ENCODE measurements around the gene CD33.

CD33 gene

GRCh38 chr19:51200071-51200666 lies 24.7 kb upstream of the CD33 start:
- Histone ChIP-seq H3K4me1 (ENCODE audit: control insufficient read depth, low read length) (peaks cover 7% of the 10 kb centered on the region; the same call in 1 of the 2 replicates), H3K27ac (ENCODE audit: low read depth, low read length) (no peak overlapping the region), H3F3A (ENCODE audit: control insufficient read depth, insufficient read depth) (no peaks in the 10 kb centered on the region), H4K20me1 (ENCODE audit: control insufficient read depth, insufficient read depth, low read depth, low read length) (no peaks in the 10 kb centered on the region), H3K4me2 (ENCODE audit: low read length) (no peak overlapping the region), H3K36me3 (ENCODE audit: control insufficient read depth, low read length) (no peaks in the 10 kb centered on the region), H3K27me3 (ENCODE audit: control insufficient read depth, low read length) (peaks cover 3% of the 10 kb centered on the region), H3K9me3 (ENCODE audit: control insufficient read depth, insufficient read depth, low read length) (no peaks in the 10 kb centered on the region), H3K9me2 (replicated peaks; ENCODE audit: control insufficient read depth, low read length) (no peaks in the 10 kb centered on the region), H3K4me3 (ENCODE audit: low read length) (no peak overlapping the region), H3K79me2 (ENCODE audit: control insufficient read depth, low read length) (no peaks in the 10 kb centered on the region)
- TF ChIP-seq EZH2phosphoT487 (IDR thresholded peaks at IDR 0.05; ENCODE audit: borderline replicate concordance, low read length) (no peak), CTCF (IDR thresholded peaks at IDR 0.05; ENCODE audit: low read depth, low read length, poor library complexity, severe bottlenecking) (no peak)

GRCh38 chr19:51201712-51202111 lies 23.2 kb upstream of the CD33 start:
- no peaks in the 10 kb centered on the region for H3K9me2 ChIP-seq (replicated peaks; ENCODE audit: control insufficient read depth, low read length)
- no peaks in the 10 kb centered on the region for H3F3A ChIP-seq (ENCODE audit: control insufficient read depth, insufficient read depth)
- no peak overlapping the region for H3K4me2 ChIP-seq (ENCODE audit: low read length)
- H4K20me1 ChIP-seq (ENCODE audit: control insufficient read depth, insufficient read depth, low read depth, low read length), result no peaks in the 10 kb centered on the region
- no peak overlapping the region for H3K4me3 ChIP-seq (ENCODE audit: low read length)
- H3K79me2 ChIP-seq (ENCODE audit: control insufficient read depth, low read length), result no peaks in the 10 kb centered on the region
- no peaks in the 10 kb centered on the region for H3K36me3 ChIP-seq (ENCODE audit: control insufficient read depth, low read length)
- no peaks in the 10 kb centered on the region for H3K9me3 ChIP-seq (ENCODE audit: control insufficient read depth, insufficient read depth, low read length)
- H3K4me1 ChIP-seq (ENCODE audit: control insufficient read depth, low read length), result peaks cover 7% of the 10 kb centered on the region; the same call in 1 of the 2 replicates
- no peak overlapping the region for H3K27ac ChIP-seq (ENCODE audit: low read depth, low read length)
- no peak for TF ChIP-seq EZH2phosphoT487 (IDR thresholded peaks at IDR 0.05; ENCODE audit: borderline replicate concordance, low read length)
- no peak for TF ChIP-seq CTCF (IDR thresholded peaks at IDR 0.05; ENCODE audit: low read depth, low read length, poor library complexity, severe bottlenecking)
- peaks cover 3% of the 10 kb centered on the region for H3K27me3 ChIP-seq (ENCODE audit: control insufficient read depth, low read length)

- Histone ChIP-seq H3F3A (ENCODE audit: control insufficient read depth, insufficient read depth) (no peaks in the 10 kb centered on the region), H3K4me3 (ENCODE audit: low read length) (no peak overlapping the region), H3K9me3 (ENCODE audit: control insufficient read depth, insufficient read depth, low read length) (no peaks in the 10 kb centered on the region), H3K9me2 (replicated peaks; ENCODE audit: control insufficient read depth, low read length) (no peaks in the 10 kb centered on the region), H3K36me3 (ENCODE audit: control insufficient read depth, low read length) (no peaks in the 10 kb centered on the region), H4K20me1 (ENCODE audit: control insufficient read depth, insufficient read depth, low read depth, low read length) (no peaks in the 10 kb centered on the region), H3K4me2 (ENCODE audit: low read length) (no peak overlapping the region), H3K4me1 (ENCODE audit: control insufficient read depth, low read length) (peaks cover 7% of the 10 kb centered on the region; the same call in 1 of the 2 replicates), H3K79me2 (ENCODE audit: control insufficient read depth, low read length) (no peaks in the 10 kb centered on the region), H3K27ac (ENCODE audit: low read depth, low read length) (no peak overlapping the region), H3K27me3 (ENCODE audit: control insufficient read depth, low read length) (peaks cover 3% of the 10 kb centered on the region)
- no peak for TF ChIP-seq EZH2phosphoT487 (IDR thresholded peaks at IDR 0.05; ENCODE audit: borderline replicate concordance, low read length)
- TF ChIP-seq CTCF (IDR thresholded peaks at IDR 0.05; ENCODE audit: low read depth, low read length, poor library complexity, severe bottlenecking), result no peak
Measured at GRCh38 chr19:51203916-51204315, 21.0 kb upstream of the CD33 start.
